GM12801 (cell line): ENCODE measurements around the gene LUC7L2.

Experiments
- TF ChIP-seq, protein P1 (sequence below): IDR thresholded peaks from one replicate; pipeline ENCODE4 v1.5.1; 2011; ENCODE audit warnings: control low read depth; ENCODE audit not compliant: insufficient read length; ENCODE audit errors: extremely low read depth

Gene LUC7L2

GRCh38 chr7:139341776-139342226, 17.9 kb upstream of the LUC7L2 start:
- TF ChIP-seq, protein P1, sequence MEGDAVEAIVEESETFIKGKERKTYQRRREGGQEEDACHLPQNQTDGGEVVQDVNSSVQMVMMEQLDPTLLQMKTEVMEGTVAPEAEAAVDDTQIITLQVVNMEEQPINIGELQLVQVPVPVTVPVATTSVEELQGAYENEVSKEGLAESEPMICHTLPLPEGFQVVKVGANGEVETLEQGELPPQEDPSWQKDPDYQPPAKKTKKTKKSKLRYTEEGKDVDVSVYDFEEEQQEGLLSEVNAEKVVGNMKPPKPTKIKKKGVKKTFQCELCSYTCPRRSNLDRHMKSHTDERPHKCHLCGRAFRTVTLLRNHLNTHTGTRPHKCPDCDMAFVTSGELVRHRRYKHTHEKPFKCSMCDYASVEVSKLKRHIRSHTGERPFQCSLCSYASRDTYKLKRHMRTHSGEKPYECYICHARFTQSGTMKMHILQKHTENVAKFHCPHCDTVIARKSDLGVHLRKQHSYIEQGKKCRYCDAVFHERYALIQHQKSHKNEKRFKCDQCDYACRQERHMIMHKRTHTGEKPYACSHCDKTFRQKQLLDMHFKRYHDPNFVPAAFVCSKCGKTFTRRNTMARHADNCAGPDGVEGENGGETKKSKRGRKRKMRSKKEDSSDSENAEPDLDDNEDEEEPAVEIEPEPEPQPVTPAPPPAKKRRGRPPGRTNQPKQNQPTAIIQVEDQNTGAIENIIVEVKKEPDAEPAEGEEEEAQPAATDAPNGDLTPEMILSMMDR: no peak

DNA sequence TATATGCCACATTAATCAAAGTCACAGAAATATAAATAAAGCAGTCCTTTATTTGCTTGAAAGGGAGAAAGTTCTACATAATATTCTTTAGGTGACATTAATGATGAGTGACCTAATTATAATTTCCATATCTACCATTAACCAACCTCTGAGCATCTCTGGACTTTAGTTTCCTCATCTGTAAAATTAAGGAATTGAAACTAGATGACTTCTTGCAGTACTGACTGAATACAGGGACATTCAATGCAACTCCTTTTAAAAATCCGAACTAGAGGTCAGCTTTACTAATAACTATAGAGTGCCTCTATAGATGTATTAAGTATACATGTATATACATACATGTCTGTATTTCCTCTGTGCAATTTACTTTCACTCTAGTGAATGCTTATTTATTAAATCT, 14.7 kb upstream of the LUC7L2 start:
- TF ChIP-seq, protein P1: no peak

- TF ChIP-seq, protein P1: no peak
Observed at GRCh38 chr7:139351027-139351426, 8.7 kb upstream of the LUC7L2 start.

GRCh38 chr7:139354729-139355128, 5.0 kb upstream of the LUC7L2 start:
- TF ChIP-seq, protein P1: no peak

GRCh38 chr7:139355320-139355719, 4.4 kb upstream of the LUC7L2 start:
- TF ChIP-seq, protein P1: no peak

DNA sequence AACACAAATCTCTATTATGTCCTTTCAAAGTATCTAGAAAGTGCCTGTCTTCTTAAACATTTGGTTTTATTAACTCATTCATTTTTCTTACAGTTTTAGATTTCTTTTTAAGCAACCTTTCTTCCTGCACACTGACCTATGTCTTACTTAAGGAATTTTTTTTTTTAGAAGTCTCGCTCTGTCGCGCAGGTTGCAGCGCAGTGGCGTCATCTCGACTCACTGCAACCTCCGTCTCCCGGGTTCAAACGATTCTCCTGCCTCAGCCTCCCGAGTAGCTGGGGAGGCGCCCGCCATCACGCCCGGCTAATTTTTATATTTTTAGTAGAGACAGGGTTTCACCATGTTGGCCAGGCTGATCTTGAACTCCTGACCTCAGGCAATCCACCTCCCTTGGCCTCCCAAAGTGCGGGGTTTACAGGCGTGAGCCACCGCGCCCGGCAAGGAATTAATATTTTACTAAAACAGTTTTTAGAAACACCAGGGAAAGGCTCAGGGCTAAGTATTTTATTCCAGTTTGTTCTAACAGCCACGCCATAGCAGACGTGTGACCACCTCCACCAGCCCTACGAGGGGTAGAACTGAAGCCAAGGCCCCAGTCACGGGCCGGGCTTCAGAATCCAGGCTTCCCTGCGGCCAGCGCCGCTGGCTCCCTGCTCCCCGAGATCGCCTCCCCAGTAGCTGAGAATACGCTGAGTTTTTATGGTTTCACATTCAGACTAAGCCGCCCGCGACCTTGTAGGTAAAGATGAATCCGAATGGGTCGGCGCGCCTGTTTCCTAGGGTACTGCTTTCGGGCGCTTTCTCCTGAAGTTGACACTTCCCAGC, 941 bp upstream of the LUC7L2 start:
- TF ChIP-seq, protein P1: no peak

- TF ChIP-seq, protein P1: no peak
Observed at GRCh38 chr7:139360210-139360947, 685 bp downstream of the LUC7L2 start.
